WTC11 (cell line): Measurements from ENCODE around the gene CMPK2.

Experiments used
- ETV6 ChIP-seq: sonication (generic); formaldehyde crosslinking; IDR thresholded peaks from 2 replicates; pipeline ENCODE4 v1.8.1; 2022; ENCODE audit warnings: mild to moderate bottlenecking, missing genetic modification reagents
- KAT7 ChIP-seq: sonication (generic); formaldehyde crosslinking; IDR thresholded peaks from 2 replicates; pipeline ENCODE4 v1.8.1; 2023; ENCODE audit warnings: missing genetic modification reagents, mild to moderate bottlenecking, borderline replicate concordance
- ZNF263 ChIP-seq: sonication (generic); formaldehyde crosslinking; IDR thresholded peaks from 2 replicates; pipeline ENCODE4 v1.8.1; 2022; ENCODE audit warnings: low read depth, mild to moderate bottlenecking, moderate library complexity, missing genetic modification reagents
- TF ChIP-seq, protein P1 (sequence below): fragments of 200-600 bp; IDR thresholded peaks from 2 replicates; pipeline ENCODE4 v1.8.0; 2022; ENCODE audit warnings: antibody characterized with exemption
- TF ChIP-seq, protein P2 (sequence below): sonication (generic); formaldehyde crosslinking; IDR thresholded peaks from 2 replicates; pipeline ENCODE4 v1.8.1; 2022; ENCODE audit warnings: mild to moderate bottlenecking, missing genetic modification reagents, moderate library complexity, borderline replicate concordance
- TF ChIP-seq, protein P3 (sequence below): sonication (generic); formaldehyde crosslinking; IDR thresholded peaks from 2 replicates; pipeline ENCODE4 v1.8.1; 2023; ENCODE audit warnings: mild to moderate bottlenecking, missing genetic modification reagents

DNA sequence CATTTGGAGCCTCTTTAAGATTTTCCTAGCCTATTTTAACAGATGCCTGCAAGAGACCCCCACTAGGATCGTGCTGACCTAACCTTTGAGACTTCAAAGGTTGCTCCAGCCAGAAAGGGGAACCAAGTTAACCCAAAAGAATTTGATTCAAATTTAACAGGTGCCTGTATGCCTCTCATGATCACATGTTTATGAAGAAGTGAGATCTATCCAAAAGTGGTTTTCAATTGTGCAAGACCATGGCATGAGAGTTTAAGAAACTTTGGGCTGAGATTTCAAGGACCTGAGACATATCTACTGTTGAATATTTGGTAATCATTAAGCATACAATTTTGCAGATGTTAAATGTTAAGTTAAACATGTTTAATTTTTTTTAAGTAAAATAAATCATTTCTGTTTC is 10.6 kb upstream of the CMPK2 start:
- TF ChIP-seq, protein P1, sequence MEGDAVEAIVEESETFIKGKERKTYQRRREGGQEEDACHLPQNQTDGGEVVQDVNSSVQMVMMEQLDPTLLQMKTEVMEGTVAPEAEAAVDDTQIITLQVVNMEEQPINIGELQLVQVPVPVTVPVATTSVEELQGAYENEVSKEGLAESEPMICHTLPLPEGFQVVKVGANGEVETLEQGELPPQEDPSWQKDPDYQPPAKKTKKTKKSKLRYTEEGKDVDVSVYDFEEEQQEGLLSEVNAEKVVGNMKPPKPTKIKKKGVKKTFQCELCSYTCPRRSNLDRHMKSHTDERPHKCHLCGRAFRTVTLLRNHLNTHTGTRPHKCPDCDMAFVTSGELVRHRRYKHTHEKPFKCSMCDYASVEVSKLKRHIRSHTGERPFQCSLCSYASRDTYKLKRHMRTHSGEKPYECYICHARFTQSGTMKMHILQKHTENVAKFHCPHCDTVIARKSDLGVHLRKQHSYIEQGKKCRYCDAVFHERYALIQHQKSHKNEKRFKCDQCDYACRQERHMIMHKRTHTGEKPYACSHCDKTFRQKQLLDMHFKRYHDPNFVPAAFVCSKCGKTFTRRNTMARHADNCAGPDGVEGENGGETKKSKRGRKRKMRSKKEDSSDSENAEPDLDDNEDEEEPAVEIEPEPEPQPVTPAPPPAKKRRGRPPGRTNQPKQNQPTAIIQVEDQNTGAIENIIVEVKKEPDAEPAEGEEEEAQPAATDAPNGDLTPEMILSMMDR: no peak
- TF ChIP-seq, protein P2, sequence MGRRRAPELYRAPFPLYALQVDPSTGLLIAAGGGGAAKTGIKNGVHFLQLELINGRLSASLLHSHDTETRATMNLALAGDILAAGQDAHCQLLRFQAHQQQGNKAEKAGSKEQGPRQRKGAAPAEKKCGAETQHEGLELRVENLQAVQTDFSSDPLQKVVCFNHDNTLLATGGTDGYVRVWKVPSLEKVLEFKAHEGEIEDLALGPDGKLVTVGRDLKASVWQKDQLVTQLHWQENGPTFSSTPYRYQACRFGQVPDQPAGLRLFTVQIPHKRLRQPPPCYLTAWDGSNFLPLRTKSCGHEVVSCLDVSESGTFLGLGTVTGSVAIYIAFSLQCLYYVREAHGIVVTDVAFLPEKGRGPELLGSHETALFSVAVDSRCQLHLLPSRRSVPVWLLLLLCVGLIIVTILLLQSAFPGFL (CRISPR knock-in tag): no peak
- TF ChIP-seq KAT7 (CRISPR knock-in tag) (no peak), ETV6 (CRISPR knock-in tag) (no peak), ZNF263 (CRISPR knock-in tag) (no peak)
- TF ChIP-seq, protein P3, sequence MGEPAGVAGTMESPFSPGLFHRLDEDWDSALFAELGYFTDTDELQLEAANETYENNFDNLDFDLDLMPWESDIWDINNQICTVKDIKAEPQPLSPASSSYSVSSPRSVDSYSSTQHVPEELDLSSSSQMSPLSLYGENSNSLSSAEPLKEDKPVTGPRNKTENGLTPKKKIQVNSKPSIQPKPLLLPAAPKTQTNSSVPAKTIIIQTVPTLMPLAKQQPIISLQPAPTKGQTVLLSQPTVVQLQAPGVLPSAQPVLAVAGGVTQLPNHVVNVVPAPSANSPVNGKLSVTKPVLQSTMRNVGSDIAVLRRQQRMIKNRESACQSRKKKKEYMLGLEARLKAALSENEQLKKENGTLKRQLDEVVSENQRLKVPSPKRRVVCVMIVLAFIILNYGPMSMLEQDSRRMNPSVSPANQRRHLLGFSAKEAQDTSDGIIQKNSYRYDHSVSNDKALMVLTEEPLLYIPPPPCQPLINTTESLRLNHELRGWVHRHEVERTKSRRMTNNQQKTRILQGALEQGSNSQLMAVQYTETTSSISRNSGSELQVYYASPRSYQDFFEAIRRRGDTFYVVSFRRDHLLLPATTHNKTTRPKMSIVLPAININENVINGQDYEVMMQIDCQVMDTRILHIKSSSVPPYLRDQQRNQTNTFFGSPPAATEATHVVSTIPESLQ (CRISPR knock-in tag): no peak
